ENCODE measurements around the gene EFEMP1.
"Not testable (repeated sequence)": the region's sequence is repeated elsewhere in the genome, so short reads cannot be mapped to it uniquely, and the experiment has no call there.

Gene EFEMP1

GRCh38 chr2:55864351-55865084 lies 59.1 kb downstream of the EFEMP1 start:
- no peak for DNase-seq (ENCODE audit: low read depth)

- peak; percentile 100 for DNase-seq (ENCODE audit: low read depth)
These were observed 60.8 kb downstream of the EFEMP1 start for GRCh38 chr2:55862673-55863390.

GRCh38 chr2:55862246-55862645 lies 61.3 kb downstream of the EFEMP1 start:
- peak; percentile 99 for DNase-seq (ENCODE audit: low read depth)

- peak; percentile 57 for DNase-seq (ENCODE audit: low read depth)
These were observed 61.8 kb downstream of the EFEMP1 start for GRCh38 chr2:55861733-55862132.

GRCh38 chr2:55860832-55861231 lies 62.8 kb downstream of the EFEMP1 start:
- no peak for DNase-seq (ENCODE audit: low read depth)

- DNase-seq (ENCODE audit: low read depth) = no peak
These were observed 63.7 kb downstream of the EFEMP1 start for GRCh38 chr2:55859875-55860274.

GRCh38 chr2:55857766-55858165 lies 65.8 kb downstream of the EFEMP1 start:
- no peak for DNase-seq (ENCODE audit: low read depth)

- DNase-seq (ENCODE audit: low read depth) = peak; percentile 76
These were observed 66.6 kb downstream of the EFEMP1 start for GRCh38 chr2:55856936-55857335.

- DNase-seq (ENCODE audit: low read depth) = peak; percentile 24
These were observed 75.5 kb downstream of the EFEMP1 start for GRCh38 chr2:55848096-55848495.

GRCh38 chr2:55846426-55846825 lies 77.2 kb downstream of the EFEMP1 start:
- DNase-seq (ENCODE audit: low read depth) = no peak

GRCh38 chr2:55844986-55845385 lies 78.6 kb downstream of the EFEMP1 start:
- DNase-seq (ENCODE audit: low read depth) = no peak

GRCh38 chr2:55843994-55844345 lies 79.6 kb downstream of the EFEMP1 start:
- no peak for DNase-seq (ENCODE audit: low read depth)

GRCh38 chr2:55843096-55843993 lies 80.2 kb downstream of the EFEMP1 start:
- DNase-seq (ENCODE audit: low read depth) = peak; percentile 96

GRCh38 chr2:55842046-55842445 lies 81.5 kb downstream of the EFEMP1 start:
- peak; percentile 65 for DNase-seq (ENCODE audit: low read depth)

- no peak for DNase-seq (ENCODE audit: low read depth)
These were observed 83.1 kb downstream of the EFEMP1 start for GRCh38 chr2:55840460-55840859.

- DNase-seq (ENCODE audit: low read depth) = peak; percentile 47
These were observed 84.3 kb downstream of the EFEMP1 start for GRCh38 chr2:55839182-55839819.

- DNase-seq (ENCODE audit: low read depth) = no peak
These were observed 84.9 kb downstream of the EFEMP1 start for GRCh38 chr2:55838653-55839052.

- not testable (repeated sequence) for DNase-seq (ENCODE audit: low read depth)
These were observed 85.5 kb downstream of the EFEMP1 start for GRCh38 chr2:55838117-55838516.

- DNase-seq (ENCODE audit: low read depth) = no peak
These were observed 86.5 kb downstream of the EFEMP1 start for GRCh38 chr2:55837073-55837472.

GRCh38 chr2:55831671-55832410 lies 91.7 kb downstream of the EFEMP1 start:
- DNase-seq (ENCODE audit: low read depth) = peak; percentile 70

GRCh38 chr2:55827855-55828254 lies 95.7 kb downstream of the EFEMP1 start:
- DNase-seq (ENCODE audit: low read depth) = peak; percentile 33
